CD4-positive, alpha-beta T cell treated with Interleukin-2 at 100 ng/mL for 4 hours (primary cell): ENCODE data around the gene SULT6B1.
A peak's percentile ranks its signal among the peaks of the same experiment; 100 is the strongest.
"Not testable (repeated sequence)": the region's sequence is repeated elsewhere in the genome, so short reads cannot be mapped to it uniquely, and the experiment has no call there.

Experiments
- DNase-seq: peaks from one replicate; pipeline ENCODE4 v3.0.0-alpha.2; 2020; ENCODE audit warnings: low spot score

SULT6B1 gene

GRCh38 chr2:37188570-37188969, at the start of gene SULT6B1:
Gene SULT6B1, minus strand, starts transcription at chr2:37188670. Its CDS starts 30 bp downstream, at chr2:37188640.
- DNase-seq, result no peak

GRCh38 chr2:37232131-37232933, 43.9 kb upstream of the SULT6B1 start:
- no peak for DNase-seq

GRCh38 chr2:37231241-37232130, 43.0 kb upstream of the SULT6B1 start, which contains the start of the genes CEBPZ and NDUFAF7:
Gene CEBPZ, minus strand, starts transcription at chr2:37231596. Its CDS starts 29 bp downstream, at chr2:37231567.
Gene NDUFAF7, plus strand, starts transcription at chr2:37231658. Its CDS starts 48 bp downstream, at chr2:37231706.
- peak; percentile 86 for DNase-seq

GRCh38 chr2:37230581-37230980, 42.1 kb upstream of the SULT6B1 start:
- DNase-seq, result no peak

GRCh38 chr2:37228788-37229187, 40.3 kb upstream of the SULT6B1 start:
- DNase-seq, result no peak

- DNase-seq, result no peak
Observed at GRCh38 chr2:37226863-37227262, 38.4 kb upstream of the SULT6B1 start.

- DNase-seq, result not testable (repeated sequence)
Observed at GRCh38 chr2:37225129-37225528, 36.7 kb upstream of the SULT6B1 start.

GRCh38 chr2:37224063-37224462, 35.6 kb upstream of the SULT6B1 start:
- DNase-seq, result no peak

- DNase-seq, result no peak
Observed at GRCh38 chr2:37223131-37223530, 34.7 kb upstream of the SULT6B1 start.

- no peak for DNase-seq
Observed at GRCh38 chr2:37219046-37219445, 30.6 kb upstream of the SULT6B1 start.

GRCh38 chr2:37215250-37215649, 26.8 kb upstream of the SULT6B1 start:
- no peak for DNase-seq

GRCh38 chr2:37211939-37212338, 23.5 kb upstream of the SULT6B1 start:
- no peak for DNase-seq

- no peak for DNase-seq
Observed at GRCh38 chr2:37211212-37211611, 22.7 kb upstream of the SULT6B1 start.

GRCh38 chr2:37206760-37207159, 18.3 kb upstream of the SULT6B1 start:
- not testable (repeated sequence) for DNase-seq

- no peak for DNase-seq
Observed at GRCh38 chr2:37205689-37206341, 17.3 kb upstream of the SULT6B1 start.

- DNase-seq, result not testable (repeated sequence)
Observed at GRCh38 chr2:37205071-37205661, 16.7 kb upstream of the SULT6B1 start.

GRCh38 chr2:37203708-37204107, 15.2 kb upstream of the SULT6B1 start:
- DNase-seq, result no peak

- DNase-seq, result peak; percentile 54
Observed at GRCh38 chr2:37201766-37202165, 13.3 kb upstream of the SULT6B1 start.

- DNase-seq, result peak; percentile 1
Observed at GRCh38 chr2:37201208-37201607, 12.7 kb upstream of the SULT6B1 start.

- no peak for DNase-seq
Observed at GRCh38 chr2:37198681-37199065, 10.2 kb upstream of the SULT6B1 start.

GRCh38 chr2:37196320-37197195, 8.1 kb upstream of the SULT6B1 start, which contains the start of gene CEBPZOS:
Gene CEBPZOS, plus strand, starts transcription at chr2:37196496. Its CDS starts 3,209 bp downstream, at chr2:37199705.
- DNase-seq, result peak; percentile 92
